HepG2 (cell line): ENCODE measurements around the gene CCER1. TPM values are rescaled to one million over a fixed set of nuclear protein-coding genes. Genes with fewer than 3 reads are reported as not detected.
A peak's percentile ranks its signal among the peaks of the same experiment; 100 is the strongest.

Experiments
- ATAC-seq: fragments of 200-7000 bp; cut with Tn5 transposase; 3 replicates; pipeline ENCODE4 v1.9.1; 2020; ENCODE audit warnings: mild to moderate bottlenecking, moderate library complexity
- BruUV-seq: library from RNA; stranded (reverse); fragments of 400-500 nt; replicated peaks from 2 replicates; lab custom pipeline; 2021; lab: Mats Ljungman, UMichigan
- CTCF ChIA-PET: fragments of 300-600 bp; formaldehyde crosslinking; extraction: SDS; loops from one replicate; lab custom pipeline; 2021; ENCODE audit warnings: low total read pairs, inconsistent platforms, low intra/inter-chr PET ratio; lab: Yijun Ruan, JAX
- POLR2A ChIA-PET: fragments of 350-600 bp; sonication (Branson Sonifier 250); formaldehyde crosslinking; loops from one replicate; lab custom pipeline; 2020; ENCODE audit warnings: antibody characterized with exemption, inconsistent platforms; lab: Yijun Ruan, JAX
- DNase-seq: peaks from one replicate; pipeline ENCODE4 v3.0.0-alpha.2; 2015; ENCODE audit warnings: low spot score
- FAIRE-seq: peaks from 3 replicates; lab custom pipeline; 2011; peaks lifted over from hg19 to GRCh38; lab: Jason Lieb, UNC
- H2AFZ ChIP-seq: one replicate; pipeline ENCODE4 v1.6.1; 2011; ENCODE audit warnings: low read length, inconsistent platforms
- H3K27ac ChIP-seq: fragments of 300-600 bp; 3 replicates; pipeline ENCODE4 v1.8.0; 2011; ENCODE audit warnings: mixed run types, mild to moderate bottlenecking, mixed read lengths, low read length, inconsistent platforms; ENCODE audit not compliant: insufficient read depth; ENCODE audit errors: extremely low read length
- H3K27me3 ChIP-seq, 2 experiments: fragments of 200-600 bp in 1 of 2; 2 replicates in 1 of 2; 3 replicates in 1 of 2; pipeline versions ENCODE4 v1.6.0 to v1.8.0; 2011; ENCODE audit warnings: low read length in 2 of 2, mild to moderate bottlenecking in 2 of 2, moderate library complexity in 2 of 2, inconsistent platforms in 1 of 2; ENCODE audit not compliant: insufficient read depth in 2 of 2, control insufficient read depth in 1 of 2
- H3K36me3 ChIP-seq, 2 experiments: fragments of 200-600 bp in 1 of 2; replicated peaks in 1 of 2; 2 replicates in 1 of 2; 3 replicates in 1 of 2; pipeline versions ENCODE4 v1.5.1 to v1.8.0; 2011; ENCODE audit warnings: low read length in 2 of 2, inconsistent platforms in 1 of 2; ENCODE audit not compliant: insufficient read depth in 2 of 2, control insufficient read depth in 1 of 2
- H3K4me1 ChIP-seq: 2 replicates; pipeline ENCODE4 v1.5.1; 2012; ENCODE audit warnings: low read length, inconsistent platforms; ENCODE audit not compliant: insufficient read depth
- H3K4me2 ChIP-seq: 2 replicates; pipeline ENCODE4 v1.6.0; 2011; ENCODE audit warnings: low read depth, low read length, inconsistent platforms
- H3K4me3 ChIP-seq, 3 experiments: fragments of 200-600 bp in 1 of 3; sonication (generic), shearing (Covaris generic) in 1 of 3; replicated peaks in 1 of 3; 2 replicates each; pipeline ENCODE4 v1.5.1; 2011 to 2016; ENCODE audit warnings: low read length in 3 of 3, inconsistent platforms in 2 of 3, low read depth in 2 of 3, mild to moderate bottlenecking in 2 of 3, control low read depth in 1 of 3, mixed read lengths in 1 of 3; ENCODE audit not compliant: insufficient read depth in 1 of 3
- H3K79me2 ChIP-seq: one replicate; pipeline ENCODE4 v1.6.1; 2011; ENCODE audit warnings: low read length, inconsistent platforms; ENCODE audit not compliant: insufficient read depth
- H3K9ac ChIP-seq: 2 replicates; pipeline ENCODE4 v1.6.0; 2011; ENCODE audit warnings: mild to moderate bottlenecking, low read depth, low read length, inconsistent platforms; ENCODE audit not compliant: insufficient read depth
- H3K9me3 ChIP-seq: 2 replicates; pipeline ENCODE4 v1.5.1; 2012; ENCODE audit warnings: mild to moderate bottlenecking, low read length
- H4K20me1 ChIP-seq: 2 replicates; pipeline ENCODE4 v1.6.0; 2011; ENCODE audit warnings: inconsistent platforms, mild to moderate bottlenecking, low read length, moderate library complexity; ENCODE audit not compliant: insufficient read depth
- CTCF ChIP-seq: sonication (generic); formaldehyde crosslinking; IDR thresholded peaks from 2 replicates; pipeline ENCODE4 v1.5.0; 2020; ENCODE audit warnings: mild to moderate bottlenecking, missing genetic modification reagents, moderate library complexity
- POLR2AphosphoS2 ChIP-seq: IDR thresholded peaks from 2 replicates; pipeline ENCODE4 v1.6.1; 2011; ENCODE audit warnings: low read depth, low read length, improper control_type of control experiment
- SMC3 ChIP-seq: IDR thresholded peaks from 2 replicates; pipeline ENCODE4 v1.6.1; 2011; ENCODE audit warnings: low read length, improper control_type of control experiment
- SP2 ChIP-seq: sonication (generic); formaldehyde crosslinking; IDR thresholded peaks from 2 replicates; pipeline ENCODE4 v1.5.1; 2020; ENCODE audit warnings: mild to moderate bottlenecking, missing genetic modification reagents
- STAG1 ChIP-seq: sonication (generic); formaldehyde crosslinking; IDR thresholded peaks from 2 replicates; pipeline ENCODE4 v1.4.0; 2020; ENCODE audit warnings: missing genetic modification reagents
- ZIK1 ChIP-seq: sonication (generic); formaldehyde crosslinking; IDR thresholded peaks from 2 replicates; pipeline ENCODE4 v1.5.0; 2020; ENCODE audit warnings: mild to moderate bottlenecking, low read depth, missing genetic modification reagents, borderline replicate concordance
- ZNF138 ChIP-seq: sonication (generic); formaldehyde crosslinking; IDR thresholded peaks from 2 replicates; pipeline ENCODE4 v1.5.0; 2020; ENCODE audit warnings: mild to moderate bottlenecking, low read depth, missing genetic modification reagents
- ZNF782 ChIP-seq: sonication (generic); formaldehyde crosslinking; IDR thresholded peaks from 2 replicates; pipeline ENCODE4 v1.4.0; 2020; ENCODE audit warnings: missing genetic modification reagents, mild to moderate bottlenecking, borderline replicate concordance
- ZNF839 ChIP-seq: sonication (generic); formaldehyde crosslinking; IDR thresholded peaks from 2 replicates; pipeline ENCODE4 v1.4.0; 2020; ENCODE audit warnings: missing genetic modification reagents, mild to moderate bottlenecking, borderline replicate concordance
- WGBS: methylation state at CpG from one replicate; pipeline ENCODE4 v1.1.6; 2017; ENCODE audit warnings: low lambda C conversion rate; 5-methylcytosine and 5-hydroxymethylcytosine counted together
- in situ Hi-C: cut with HindIII; loops from 2 replicates; pipeline ENCODE4 v1.10.0; 2017; ENCODE audit warnings: low pct_unique_long_range_greater_than_20kb; ENCODE audit not compliant: extremely low pct_ligation_motif_present
- intact Hi-C: fragments of 100-400 bp; cut with micrococcal nuclease; formaldehyde crosslinking; loops from one replicate; pipeline ENCODE4 v1.10.0; 2022; ENCODE audit not compliant: unreplicated experiment
- polyA plus RNA-seq, 8 experiments: library from polyadenylated mRNA; depleted of rRNA in 3 of 8; stranded (reverse) in 7 of 8; unstranded in 1 of 8; fragments of >200 nt; fragmentation: Illumina TruSeq in 4 of 8; extraction: Trizol in 4 of 8; gene quantifications; 2 replicates each; pipeline versions ENCODE4 v1.2.1 to v1.2.3, GENCODE V29; 2011 to 2016; ENCODE audit warnings: low read depth in 4 of 8, missing spikeins in 1 of 8, mixed read lengths in 1 of 8; ENCODE audit not compliant: insufficient read depth in 1 of 8
- total RNA-seq, 5 experiments: library from RNA; depleted of rRNA; stranded (reverse); fragments of >200 nt; fragmentation: Illumina TruSeq; extraction: Trizol; gene quantifications; 2 replicates each; pipeline ENCODE4 v1.2.3, GENCODE V29; 2016; ENCODE audit warnings: low read depth in 1 of 5

The CCER1 gene
- total and polyA plus RNA-seq, 2 of the 13 experiments (the other 11 are each of a cell fraction or from before 2014, with no cell fraction given) = not detected

GRCh38 chr12:90909069-90909770 is 45.8 kb downstream of the CCER1 start:
- ChIA-PET POLR2A (no interaction called here), CTCF (no interaction called here)
- no peaks in the 10 kb centered on the region for H4K20me1 ChIP-seq
- no peak overlapping the region for H3K9ac ChIP-seq
- no peaks in the 10 kb centered on the region for H3K36me3 ChIP-seq
- ATAC-seq (peak; percentile 61), FAIRE-seq (peak; percentile 28), DNase-seq (peak; percentile 6)
- H3K4me2 ChIP-seq = no peak overlapping the region
- no peak overlapping the region for H3K4me3 ChIP-seq
- H3K27me3 ChIP-seq = no peaks in the 10 kb centered on the region
- no peaks in the 10 kb centered on the region for H3K79me2 ChIP-seq
- H2AFZ ChIP-seq = no peak overlapping the region
- intact Hi-C loops (loop anchor here (10.0 kb wide), 1 partner anchor 194 kb away; no protein-coding TSS in a partner anchor), in situ Hi-C loops (no loop called here)
- 12% methylated on average over 6 of the region's 7 CpGs for WGBS
- BruUV-seq = no TSS peak
- H3K9me3 ChIP-seq = no peaks in the 10 kb centered on the region
- no peaks in the 10 kb centered on the region for H3K4me1 ChIP-seq
- H3K27ac ChIP-seq = no peak overlapping the region
- TF ChIP-seq ZNF782 (CRISPR knock-in tag) (no peak), SMC3 (peak; percentile 53), CTCF (CRISPR knock-in tag) (peak; percentile 73), STAG1 (CRISPR knock-in tag) (peak; percentile 78)
- TF ChIP-seq, all 625 proteins: peak for 3

- ATAC-seq (no peak), DNase-seq (no peak), FAIRE-seq (no peak)
- H3K36me3 ChIP-seq = no peaks in the 10 kb centered on the region
- H2AFZ ChIP-seq = no peak overlapping the region
- BruUV-seq = no TSS peak
- no peak overlapping the region for H3K4me2 ChIP-seq
- no peaks in the 10 kb centered on the region for H3K27me3 ChIP-seq
- H3K9ac ChIP-seq = no peak overlapping the region
- H3K79me2 ChIP-seq = no peaks in the 10 kb centered on the region
- no peak overlapping the region for H3K27ac ChIP-seq
- POLR2A ChIA-PET = no interaction called here
- no peak overlapping the region for H3K4me3 ChIP-seq
- H3K4me1 ChIP-seq = no peaks in the 10 kb centered on the region
- no peaks in the 10 kb centered on the region for H4K20me1 ChIP-seq
- TF ChIP-seq ZNF138 (CRISPR knock-in tag) (no peak), ZNF839 (CRISPR knock-in tag) (no peak), ZIK1 (CRISPR knock-in tag) (no peak), SP2 (CRISPR knock-in tag) (no peak), POLR2AphosphoS2 (no peak)
- TF ChIP-seq, all 625 proteins: peak for 0
- H3K9me3 ChIP-seq = no peaks in the 10 kb centered on the region
- intact Hi-C loops (loop anchor here (10.0 kb wide), 1 partner anchor 194 kb away; no protein-coding TSS in a partner anchor), in situ Hi-C loops (no loop called here)
- CTCF ChIA-PET = no interaction called here
Measured at GRCh38 chr12:90908465-90908864, 46.5 kb downstream of the CCER1 start.
